Liver (tissue), 3 donors: ENCODE measurements around the gene RAB43.

ENCODE experiments used
- CTCF ChIP-seq: fragments of 150-350 bp; IDR thresholded peaks from 2 replicates; pipeline ENCODE4 v1.5.1; 2017; ENCODE audit warnings: improper control_type of control experiment, low read depth, low read length; ENCODE audit not compliant: missing input control
- HNF4G ChIP-seq: IDR thresholded peaks from 2 replicates; pipeline ENCODE4 v1.6.1; 2016; ENCODE audit warnings: antibody characterized with exemption
- JUND ChIP-seq, 2 donors: IDR thresholded peaks; 2 replicates each; pipeline ENCODE4 v1.6.1; 2016; ENCODE audit warnings: antibody characterized with exemption in 2 of 2
- MAX ChIP-seq: IDR thresholded peaks from 2 replicates; pipeline ENCODE4 v1.6.1; 2016; ENCODE audit warnings: antibody characterized with exemption
- RAD21 ChIP-seq, 2 donors: IDR thresholded peaks; 2 replicates each; pipeline ENCODE4 v1.6.1; 2016; ENCODE audit warnings: antibody characterized with exemption in 2 of 2, mild to moderate bottlenecking in 2 of 2
- SP1 ChIP-seq: IDR thresholded peaks from 2 replicates; pipeline ENCODE4 v1.6.1; 2018; ENCODE audit warnings: antibody characterized with exemption, mild to moderate bottlenecking
- TAF1 ChIP-seq: conservative IDR thresholded peaks from 2 replicates; pipeline ENCODE4 v1.6.1; 2016; ENCODE audit warnings: antibody characterized with exemption, mild to moderate bottlenecking
- YY1 ChIP-seq: IDR thresholded peaks from 2 replicates; pipeline ENCODE4 v1.6.1; 2016; ENCODE audit warnings: antibody characterized with exemption, mild to moderate bottlenecking
- ZBTB33 ChIP-seq: IDR thresholded peaks from 2 replicates; pipeline ENCODE4 v1.6.1; 2016; ENCODE audit warnings: antibody characterized with exemption
- TF ChIP-seq, protein P1 (sequence below): IDR thresholded peaks from 2 replicates; pipeline ENCODE4 v1.6.1; 2016; ENCODE audit warnings: antibody characterized with exemption
- TF ChIP-seq, protein P2 (sequence below): IDR thresholded peaks from 2 replicates; pipeline ENCODE4 v1.6.1; 2016; ENCODE audit warnings: antibody characterized with exemption, mild to moderate bottlenecking
- donor health status: healthy.
- donor health status: healthy.

DNA sequence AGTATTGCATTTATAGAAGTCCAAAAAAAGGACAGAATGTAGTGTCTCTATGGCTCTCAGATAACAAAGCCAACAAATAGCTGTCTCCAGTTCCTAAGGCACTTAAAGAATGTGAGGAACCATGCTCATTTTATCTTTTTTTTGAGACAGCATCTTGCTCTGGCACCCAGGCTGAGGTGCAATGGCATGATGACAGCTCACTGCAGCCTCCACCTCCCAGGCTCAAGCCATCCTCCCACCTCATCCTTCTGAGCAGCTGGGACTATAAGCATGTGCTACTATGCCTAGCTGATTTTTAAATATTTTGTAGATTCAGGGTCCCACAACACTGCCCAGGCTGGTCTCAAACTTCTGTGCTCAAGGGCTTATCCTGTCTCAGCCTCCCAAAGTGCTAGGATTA lies 23.2 kb upstream of the RAB43 start:
- TF ChIP-seq CTCF (no peak), YY1 (no peak), TAF1 (no peak), ZBTB33 (no peak), SP1 (no peak), HNF4G (no peak), RAD21 (IDR thresholded peaks at IDR 0.05) (no peak), MAX (no peak), JUND (IDR thresholded peaks at IDR 0.05) (no peak)
- TF ChIP-seq, protein P1, sequence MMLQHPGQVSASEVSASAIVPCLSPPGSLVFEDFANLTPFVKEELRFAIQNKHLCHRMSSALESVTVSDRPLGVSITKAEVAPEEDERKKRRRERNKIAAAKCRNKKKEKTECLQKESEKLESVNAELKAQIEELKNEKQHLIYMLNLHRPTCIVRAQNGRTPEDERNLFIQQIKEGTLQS: no peak
- TF ChIP-seq, protein P2, sequence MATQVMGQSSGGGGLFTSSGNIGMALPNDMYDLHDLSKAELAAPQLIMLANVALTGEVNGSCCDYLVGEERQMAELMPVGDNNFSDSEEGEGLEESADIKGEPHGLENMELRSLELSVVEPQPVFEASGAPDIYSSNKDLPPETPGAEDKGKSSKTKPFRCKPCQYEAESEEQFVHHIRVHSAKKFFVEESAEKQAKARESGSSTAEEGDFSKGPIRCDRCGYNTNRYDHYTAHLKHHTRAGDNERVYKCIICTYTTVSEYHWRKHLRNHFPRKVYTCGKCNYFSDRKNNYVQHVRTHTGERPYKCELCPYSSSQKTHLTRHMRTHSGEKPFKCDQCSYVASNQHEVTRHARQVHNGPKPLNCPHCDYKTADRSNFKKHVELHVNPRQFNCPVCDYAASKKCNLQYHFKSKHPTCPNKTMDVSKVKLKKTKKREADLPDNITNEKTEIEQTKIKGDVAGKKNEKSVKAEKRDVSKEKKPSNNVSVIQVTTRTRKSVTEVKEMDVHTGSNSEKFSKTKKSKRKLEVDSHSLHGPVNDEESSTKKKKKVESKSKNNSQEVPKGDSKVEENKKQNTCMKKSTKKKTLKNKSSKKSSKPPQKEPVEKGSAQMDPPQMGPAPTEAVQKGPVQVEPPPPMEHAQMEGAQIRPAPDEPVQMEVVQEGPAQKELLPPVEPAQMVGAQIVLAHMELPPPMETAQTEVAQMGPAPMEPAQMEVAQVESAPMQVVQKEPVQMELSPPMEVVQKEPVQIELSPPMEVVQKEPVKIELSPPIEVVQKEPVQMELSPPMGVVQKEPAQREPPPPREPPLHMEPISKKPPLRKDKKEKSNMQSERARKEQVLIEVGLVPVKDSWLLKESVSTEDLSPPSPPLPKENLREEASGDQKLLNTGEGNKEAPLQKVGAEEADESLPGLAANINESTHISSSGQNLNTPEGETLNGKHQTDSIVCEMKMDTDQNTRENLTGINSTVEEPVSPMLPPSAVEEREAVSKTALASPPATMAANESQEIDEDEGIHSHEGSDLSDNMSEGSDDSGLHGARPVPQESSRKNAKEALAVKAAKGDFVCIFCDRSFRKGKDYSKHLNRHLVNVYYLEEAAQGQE: no peak
